NT2/D1 (cell line): ENCODE results near the gene PTPRG.

Experiments
- DNase-seq: peaks from one replicate; pipeline ENCODE4 v3.0.0-alpha.2; 2011; ENCODE audit warnings: low read depth, low spot score
- H3K27me3 ChIP-seq: 2 replicates; pipeline ENCODE4 v1.6.0; 2011; ENCODE audit warnings: mild to moderate bottlenecking; ENCODE audit not compliant: insufficient read length, insufficient read depth
- H3K36me3 ChIP-seq: 2 replicates; pipeline ENCODE4 v1.6.1; 2011; ENCODE audit warnings: mild to moderate bottlenecking, low read length, mixed read lengths; ENCODE audit not compliant: insufficient read depth, insufficient read length
- H3K4me1 ChIP-seq: 2 replicates; pipeline ENCODE4 v1.5.1; 2011; ENCODE audit not compliant: insufficient read depth, insufficient read length
- H3K4me3 ChIP-seq: 2 replicates; pipeline ENCODE4 v1.5.1; 2011; ENCODE audit warnings: low read depth; ENCODE audit not compliant: insufficient read length
- H3K9ac ChIP-seq: 2 replicates; pipeline ENCODE4 v1.6.0; 2011; ENCODE audit warnings: low read depth; ENCODE audit not compliant: insufficient read length
- H3K9me3 ChIP-seq: 2 replicates; pipeline ENCODE4 v1.5.1; 2011; ENCODE audit warnings: mild to moderate bottlenecking, low read length; ENCODE audit not compliant: insufficient read depth
- SUZ12 ChIP-seq: IDR thresholded peaks from 2 replicates; pipeline ENCODE4 v1.6.1; 2011; ENCODE audit not compliant: insufficient read length, insufficient read depth; ENCODE audit errors: extremely low read depth
- YY1 ChIP-seq: IDR thresholded peaks from 2 replicates; pipeline ENCODE4 v1.6.1; 2011; ENCODE audit not compliant: insufficient read length, insufficient read depth
- ZNF274 ChIP-seq: IDR thresholded peaks from 2 replicates; pipeline ENCODE4 v1.6.1; 2011; ENCODE audit warnings: mild to moderate bottlenecking, low read depth, low read length

The PTPRG gene

GRCh38 chr3:61629442-61629841 lies 68.1 kb downstream of the PTPRG start:
- DNase-seq: no peak
- H3K4me1 ChIP-seq: no peaks in the 10 kb centered on the region
- TF ChIP-seq SUZ12 (no peak), ZNF274 (no peak), YY1 (no peak)
- no peaks in the 10 kb centered on the region for H3K9me3 ChIP-seq
- H3K36me3 ChIP-seq: peaks cover 4% of the 10 kb centered on the region
- H3K4me3 ChIP-seq: no peak overlapping the region
- no peaks in the 10 kb centered on the region for H3K27me3 ChIP-seq
- no peak overlapping the region for H3K9ac ChIP-seq

DNA sequence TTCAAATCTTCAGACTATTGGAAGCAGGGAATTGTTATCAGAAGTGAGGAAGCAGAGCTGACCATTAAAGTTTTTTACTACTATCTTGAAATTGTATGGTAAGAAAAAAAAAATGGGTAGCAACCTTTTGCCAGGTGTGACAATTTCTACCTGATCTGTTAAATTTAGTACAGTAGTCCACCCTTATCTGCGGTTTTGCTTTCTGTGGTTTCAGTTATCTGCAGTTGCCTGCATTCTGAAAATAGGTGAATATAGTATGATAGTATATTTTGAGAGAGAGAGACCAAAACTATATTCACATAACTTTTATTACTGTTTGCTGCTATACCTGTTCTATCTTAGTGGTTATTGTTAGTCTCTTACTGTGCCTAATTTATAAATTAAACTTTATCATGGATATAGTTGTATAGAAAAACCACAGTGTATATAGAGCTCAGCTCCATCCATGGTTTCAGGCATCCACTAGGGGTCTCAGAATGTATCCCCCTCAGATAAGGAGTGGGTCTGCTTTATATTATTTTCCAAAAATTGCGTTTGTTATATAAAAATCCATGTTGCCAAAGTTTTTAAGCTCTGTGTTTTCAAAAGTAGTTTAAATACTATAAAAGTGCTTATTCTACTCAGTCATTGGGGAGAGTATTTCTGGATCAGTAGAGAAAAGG lies 69.9 kb downstream of the PTPRG start:
- no peaks in the 10 kb centered on the region for H3K4me1 ChIP-seq
- H3K9ac ChIP-seq: no peak overlapping the region
- no peaks in the 10 kb centered on the region for H3K9me3 ChIP-seq

GRCh38 chr3:61632568-61633175 lies 71.3 kb downstream of the PTPRG start:
- Histone ChIP-seq H3K4me1 (no peaks in the 10 kb centered on the region), H3K36me3 (peaks cover 3% of the 10 kb centered on the region), H3K9me3 (no peaks in the 10 kb centered on the region), H3K4me3 (no peak overlapping the region), H3K27me3 (no peaks in the 10 kb centered on the region), H3K9ac (no peak overlapping the region)
- DNase-seq: no peak
- TF ChIP-seq SUZ12 (no peak), ZNF274 (no peak), YY1 (no peak)

More for the DNA sequence above, 69.9 kb downstream of the PTPRG start:
- no peak overlapping the region for H3K4me3 ChIP-seq
- DNase-seq: no peak
- TF ChIP-seq ZNF274 (no peak), YY1 (no peak), SUZ12 (no peak)
- H3K36me3 ChIP-seq: peaks cover 4% of the 10 kb centered on the region
- no peaks in the 10 kb centered on the region for H3K27me3 ChIP-seq

- no peaks in the 10 kb centered on the region for H3K27me3 ChIP-seq
- H3K36me3 ChIP-seq: peaks cover 5% of the 10 kb centered on the region
- TF ChIP-seq YY1: no peak
- TF ChIP-seq ZNF274: no peak
- no peak for TF ChIP-seq SUZ12
- no peaks in the 10 kb centered on the region for H3K4me1 ChIP-seq
- H3K9ac ChIP-seq: no peak overlapping the region
- no peaks in the 10 kb centered on the region for H3K9me3 ChIP-seq
- no peak for DNase-seq
- H3K4me3 ChIP-seq: no peak overlapping the region
Observed at GRCh38 chr3:61634678-61635077, 73.3 kb downstream of the PTPRG start.

DNA sequence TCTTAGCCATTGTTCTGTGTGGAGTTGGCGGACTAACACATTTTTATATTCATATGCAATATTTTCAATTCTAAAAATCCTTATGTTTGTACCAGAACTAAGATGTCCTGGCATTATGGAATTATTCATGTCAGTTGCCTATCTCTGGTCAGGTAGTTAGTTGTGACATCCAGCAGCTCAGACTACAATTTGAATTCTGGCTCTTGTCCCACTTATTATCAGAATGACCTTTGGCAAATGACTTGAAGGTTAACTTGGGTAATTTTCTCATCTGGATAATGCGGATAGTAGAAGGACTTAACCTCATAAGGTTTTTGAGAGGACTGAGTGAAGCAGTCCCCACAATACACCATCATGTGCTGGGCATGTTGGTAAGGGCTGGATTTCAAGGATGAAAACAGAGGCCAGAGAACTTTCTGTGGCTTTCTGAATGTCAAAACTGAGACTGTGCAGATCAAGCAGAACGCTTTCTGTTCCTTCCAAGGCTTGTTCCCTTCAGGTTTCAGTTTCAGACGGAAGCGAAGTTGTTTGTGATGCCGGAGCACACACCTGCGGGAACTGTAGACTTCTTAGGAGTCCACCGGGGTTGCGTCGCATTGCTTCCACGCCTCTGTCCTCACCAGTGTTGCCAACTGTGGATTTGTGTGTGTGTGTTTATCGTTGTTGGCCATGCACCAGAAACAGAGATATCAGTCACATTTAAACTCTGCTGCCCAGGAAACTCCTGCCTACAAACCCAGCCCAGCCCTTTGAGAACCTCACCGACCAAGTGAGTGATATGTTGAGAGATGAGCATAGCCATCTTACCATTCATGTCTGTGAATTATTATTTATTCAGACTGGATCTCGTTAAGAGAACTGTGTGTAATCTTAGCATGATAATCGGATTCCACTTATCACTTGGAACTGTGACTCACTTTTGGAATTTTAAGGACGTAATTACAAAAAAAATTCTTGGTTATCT lies 76.0 kb downstream of the PTPRG start:
- Histone ChIP-seq H3K4me3 (no peak overlapping the region), H3K4me1 (no peaks in the 10 kb centered on the region), H3K9ac (no peak overlapping the region), H3K9me3 (no peaks in the 10 kb centered on the region), H3K27me3 (no peaks in the 10 kb centered on the region), H3K36me3 (peaks cover 5% of the 10 kb centered on the region)
- no peak for DNase-seq
- TF ChIP-seq SUZ12: no peak
- no peak for TF ChIP-seq ZNF274
- TF ChIP-seq YY1: no peak

DNA sequence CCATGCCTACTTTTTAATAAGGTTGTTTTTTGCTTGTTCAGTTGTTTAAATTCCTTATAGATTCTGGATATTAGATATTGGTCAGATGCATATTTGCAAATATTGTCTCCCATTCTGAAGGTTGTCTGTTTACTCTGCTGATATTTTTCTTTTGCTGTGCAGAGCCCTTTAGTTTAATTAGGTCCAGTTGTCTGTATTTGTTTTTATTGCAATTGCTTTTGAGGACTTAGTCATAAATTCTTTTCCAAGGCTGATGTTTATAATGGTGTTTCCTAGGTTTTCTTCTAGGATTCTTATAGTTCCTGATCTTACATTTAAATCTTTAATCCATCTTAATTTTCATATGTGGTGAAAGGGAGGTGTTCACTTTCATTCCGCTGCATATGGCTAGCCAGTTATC lies 77.4 kb downstream of the PTPRG start:
- no peak for DNase-seq
- Histone ChIP-seq H3K9me3 (0 out of 2 replicates have a peak, but pooled peaks cover under 1% of the 10 kb centered on the region), H3K36me3 (peaks cover 5% of the 10 kb centered on the region), H3K4me1 (no peaks in the 10 kb centered on the region), H3K9ac (no peak overlapping the region), H3K27me3 (no peaks in the 10 kb centered on the region), H3K4me3 (no peak overlapping the region)
- TF ChIP-seq ZNF274: no peak
- no peak for TF ChIP-seq YY1
- no peak for TF ChIP-seq SUZ12
